ENCODE data around the gene KIF26A.

DNA sequence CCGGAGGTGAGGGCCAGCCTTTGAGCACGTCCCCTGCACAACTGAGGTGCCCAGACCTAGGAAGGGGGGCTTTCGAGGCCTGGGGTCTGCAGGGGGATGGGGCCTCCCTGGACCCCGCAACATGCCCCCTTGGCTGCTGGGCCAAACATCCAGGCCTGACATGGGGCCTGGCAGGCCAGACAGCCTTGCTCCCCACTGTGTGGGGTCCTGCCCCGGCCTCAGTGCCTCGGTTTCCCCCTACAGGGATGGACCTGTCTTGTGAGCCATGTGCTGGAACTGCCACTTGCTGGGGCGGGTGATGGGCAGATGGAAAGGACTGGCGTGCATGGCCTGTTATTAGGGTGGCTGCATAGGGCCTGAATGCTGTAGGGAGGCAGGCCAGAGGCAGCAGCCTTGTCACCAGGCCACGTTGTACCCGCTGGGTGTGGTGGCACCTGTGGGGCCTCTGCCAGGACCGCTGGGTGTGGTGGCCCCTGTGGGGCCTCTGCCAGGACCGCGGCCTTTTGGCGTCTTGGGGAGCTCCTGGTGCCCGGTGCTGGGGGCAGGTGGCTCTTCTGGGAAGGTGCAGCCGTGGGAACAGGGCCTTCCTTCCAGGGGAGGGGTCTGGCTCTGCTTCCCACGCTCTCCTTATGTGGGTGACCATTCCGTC lies 32.4 kb upstream of the KIF26A start:
- TF ChIP-seq, protein P1, sequence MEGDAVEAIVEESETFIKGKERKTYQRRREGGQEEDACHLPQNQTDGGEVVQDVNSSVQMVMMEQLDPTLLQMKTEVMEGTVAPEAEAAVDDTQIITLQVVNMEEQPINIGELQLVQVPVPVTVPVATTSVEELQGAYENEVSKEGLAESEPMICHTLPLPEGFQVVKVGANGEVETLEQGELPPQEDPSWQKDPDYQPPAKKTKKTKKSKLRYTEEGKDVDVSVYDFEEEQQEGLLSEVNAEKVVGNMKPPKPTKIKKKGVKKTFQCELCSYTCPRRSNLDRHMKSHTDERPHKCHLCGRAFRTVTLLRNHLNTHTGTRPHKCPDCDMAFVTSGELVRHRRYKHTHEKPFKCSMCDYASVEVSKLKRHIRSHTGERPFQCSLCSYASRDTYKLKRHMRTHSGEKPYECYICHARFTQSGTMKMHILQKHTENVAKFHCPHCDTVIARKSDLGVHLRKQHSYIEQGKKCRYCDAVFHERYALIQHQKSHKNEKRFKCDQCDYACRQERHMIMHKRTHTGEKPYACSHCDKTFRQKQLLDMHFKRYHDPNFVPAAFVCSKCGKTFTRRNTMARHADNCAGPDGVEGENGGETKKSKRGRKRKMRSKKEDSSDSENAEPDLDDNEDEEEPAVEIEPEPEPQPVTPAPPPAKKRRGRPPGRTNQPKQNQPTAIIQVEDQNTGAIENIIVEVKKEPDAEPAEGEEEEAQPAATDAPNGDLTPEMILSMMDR (IDR thresholded peaks at IDR 0.05; ENCODE audit: insufficient read depth, low read length, poor library complexity, severe bottlenecking): no peak
- TF ChIP-seq EZH2phosphoT487 (conservative IDR thresholded peaks at IDR 0.05; ENCODE audit: low read length): no peak
